Vagina (tissue), 2 donors: ENCODE measurements around the gene PSMC5.

Experiments
- POLR2A ChIP-seq, 2 donors: fragments of 450-650 bp; IDR thresholded peaks; one replicate each; pipeline ENCODE4 v1.6.1; 2017; ENCODE audit warnings: antibody characterized with exemption in 2 of 2, mild to moderate bottlenecking in 2 of 2, moderate library complexity in 2 of 2
- POLR2AphosphoS5 ChIP-seq, 2 donors: sonication (generic); formaldehyde crosslinking; IDR thresholded peaks; one replicate each; pipeline ENCODE4 v1.9.0; 2017; ENCODE audit warnings: antibody characterized with exemption in 2 of 2, mild to moderate bottlenecking in 2 of 2, low read depth in 1 of 2; ENCODE audit not compliant: insufficient read depth in 1 of 2
- TF ChIP-seq, protein P1 (sequence below), 3 experiments: fragments of 450-650 bp in 2 of 3; fragments of 200-600 bp in 1 of 3; sonication (generic) in 1 of 3; IDR thresholded peaks; one replicate each; pipeline ENCODE4 v1.5.1; 2017 to 2019; ENCODE audit warnings: antibody characterized with exemption in 3 of 3, mild to moderate bottlenecking in 2 of 3, moderate library complexity in 2 of 3

GRCh38 chr17:63850401-63850800, 23.2 kb downstream of the PSMC5 start:
- no peak for TF ChIP-seq POLR2AphosphoS5 (IDR thresholded peaks at IDR 0.05; ENCODE audit: insufficient read depth in 1 of 2, low read depth in 1 of 2)
- TF ChIP-seq, protein P1, sequence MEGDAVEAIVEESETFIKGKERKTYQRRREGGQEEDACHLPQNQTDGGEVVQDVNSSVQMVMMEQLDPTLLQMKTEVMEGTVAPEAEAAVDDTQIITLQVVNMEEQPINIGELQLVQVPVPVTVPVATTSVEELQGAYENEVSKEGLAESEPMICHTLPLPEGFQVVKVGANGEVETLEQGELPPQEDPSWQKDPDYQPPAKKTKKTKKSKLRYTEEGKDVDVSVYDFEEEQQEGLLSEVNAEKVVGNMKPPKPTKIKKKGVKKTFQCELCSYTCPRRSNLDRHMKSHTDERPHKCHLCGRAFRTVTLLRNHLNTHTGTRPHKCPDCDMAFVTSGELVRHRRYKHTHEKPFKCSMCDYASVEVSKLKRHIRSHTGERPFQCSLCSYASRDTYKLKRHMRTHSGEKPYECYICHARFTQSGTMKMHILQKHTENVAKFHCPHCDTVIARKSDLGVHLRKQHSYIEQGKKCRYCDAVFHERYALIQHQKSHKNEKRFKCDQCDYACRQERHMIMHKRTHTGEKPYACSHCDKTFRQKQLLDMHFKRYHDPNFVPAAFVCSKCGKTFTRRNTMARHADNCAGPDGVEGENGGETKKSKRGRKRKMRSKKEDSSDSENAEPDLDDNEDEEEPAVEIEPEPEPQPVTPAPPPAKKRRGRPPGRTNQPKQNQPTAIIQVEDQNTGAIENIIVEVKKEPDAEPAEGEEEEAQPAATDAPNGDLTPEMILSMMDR (IDR thresholded peaks at IDR 0.05): no peak
- no peak for TF ChIP-seq POLR2A (IDR thresholded peaks at IDR 0.05)
